HepG2 (cell line): Measurements from ENCODE around the gene FAM3B.
A peak's percentile ranks its signal among the peaks of the same experiment; 100 is the strongest.

ENCODE experiments used
- CBX5 ChIP-seq: sonication (generic); formaldehyde crosslinking; IDR thresholded peaks from 2 replicates; pipeline ENCODE4 v1.4.0; 2020; ENCODE audit warnings: missing genetic modification reagents, borderline replicate concordance
- GTF2F1 ChIP-seq: fragments of 150-350 bp; IDR thresholded peaks from 2 replicates; pipeline ENCODE4 v1.6.1; 2014; ENCODE audit warnings: low read length
- NR2C2 ChIP-seq: sonication (generic); formaldehyde crosslinking; IDR thresholded peaks from 2 replicates; pipeline ENCODE4 v1.4.0; 2020; ENCODE audit warnings: missing genetic modification reagents, mild to moderate bottlenecking, moderate library complexity, borderline replicate concordance
- RNF2 ChIP-seq: fragments of 450-650 bp; conservative IDR thresholded peaks from 2 replicates; pipeline ENCODE4 v1.6.1; 2016; ENCODE audit warnings: low read depth
- SP4 ChIP-seq: sonication (generic); formaldehyde crosslinking; IDR thresholded peaks from 2 replicates; pipeline ENCODE4 v1.8.1; 2023; ENCODE audit warnings: mild to moderate bottlenecking, missing genetic modification reagents
- SUZ12 ChIP-seq: fragments of 150-350 bp; IDR thresholded peaks from 2 replicates; pipeline ENCODE4 v1.6.1; 2014; ENCODE audit warnings: low read depth, low read length
- ZFP91 ChIP-seq: sonication (generic); formaldehyde crosslinking; IDR thresholded peaks from 2 replicates; pipeline ENCODE4 v1.9.0; 2022; ENCODE audit warnings: missing genetic modification reagents, mild to moderate bottlenecking, borderline replicate concordance

GRCh38 chr21:41369105-41369919 is 52.7 kb downstream of the FAM3B start:
- peak; percentile 65; the same call in 1 of the 2 replicates for TF ChIP-seq ZFP91 (CRISPR knock-in tag)
- no peak for TF ChIP-seq SP4 (CRISPR knock-in tag)
- TF ChIP-seq NR2C2 (CRISPR knock-in tag) = no peak
- TF ChIP-seq SUZ12 = no peak
- no peak for TF ChIP-seq RNF2
- no peak for TF ChIP-seq CBX5 (CRISPR knock-in tag)
- no peak for TF ChIP-seq GTF2F1
